Esophagus squamous epithelium (tissue), 4 donors: ENCODE results near the gene OPN1MW3.
"Not testable (repeated sequence)": the region's sequence is repeated elsewhere in the genome, so short reads cannot be mapped to it uniquely, and the experiment has no call there.

Experiments
- CTCF ChIP-seq, 6 experiments: fragments of 450-650 bp in 4 of 6; fragments of 200-600 bp in 2 of 6; sonication (generic) in 2 of 6; IDR thresholded peaks; one replicate each; pipeline ENCODE4 v1.5.1; 2016 to 2019; ENCODE audit warnings: antibody characterized with exemption in 6 of 6, mild to moderate bottlenecking in 4 of 6, moderate library complexity in 4 of 6
- POLR2A ChIP-seq, 4 donors: fragments of 450-650 bp; IDR thresholded peaks; one replicate each; pipeline ENCODE4 v1.6.1; 2017; ENCODE audit warnings: antibody characterized with exemption in 4 of 4, mild to moderate bottlenecking in 4 of 4, moderate library complexity in 3 of 4

GRCh38 chrX:154258711-154259110 is 1.3 kb downstream of the OPN1MW3 start:
- not testable (repeated sequence) for TF ChIP-seq CTCF, POLR2A (IDR thresholded peaks at IDR 0.05)
